ENCODE measurements around the gene CDC42BPA.

- TF ChIP-seq POLR2A (IDR thresholded peaks at IDR 0.05), result no peak
- no peak for TF ChIP-seq CTCF (IDR thresholded peaks at IDR 0.05)
Observed at GRCh38 chr1:227218870-227219573, 99.3 kb downstream of the CDC42BPA start.
